ENCODE results near the gene CD24.

DNA sequence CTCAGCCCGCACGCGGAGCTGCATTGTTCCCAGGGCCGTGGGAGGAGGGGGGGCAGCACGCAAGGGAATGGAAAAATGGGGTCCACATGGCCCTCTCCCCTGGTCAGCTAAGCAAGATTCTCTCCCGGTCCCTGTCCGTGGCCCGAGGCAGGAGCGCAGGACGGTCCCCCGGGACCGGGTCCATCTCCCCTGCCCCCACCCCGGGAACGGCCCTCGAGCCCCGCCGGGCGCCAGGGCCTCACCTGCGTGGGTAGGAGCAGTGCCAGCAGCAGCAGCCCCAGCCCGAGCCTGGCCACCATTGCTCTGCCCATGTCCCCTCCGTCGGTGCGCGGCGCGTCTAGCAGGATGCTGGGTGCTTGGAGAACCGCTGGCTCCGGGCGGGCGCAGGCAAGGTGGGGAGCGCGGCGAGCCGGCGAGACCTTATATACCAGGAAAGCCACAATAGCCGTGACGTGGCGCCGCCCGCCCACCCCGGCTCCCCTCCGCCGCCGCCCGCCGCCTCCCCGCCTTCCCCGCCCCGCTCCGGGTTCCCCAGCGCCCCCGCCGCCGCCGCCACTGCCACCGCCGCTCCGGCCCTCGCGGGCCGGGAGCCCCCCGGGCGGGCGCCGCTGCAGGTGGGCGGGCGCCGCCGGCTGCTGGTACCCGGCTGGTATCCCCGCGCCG lies at the start of gene CD24:
- TF ChIP-seq, protein P1, sequence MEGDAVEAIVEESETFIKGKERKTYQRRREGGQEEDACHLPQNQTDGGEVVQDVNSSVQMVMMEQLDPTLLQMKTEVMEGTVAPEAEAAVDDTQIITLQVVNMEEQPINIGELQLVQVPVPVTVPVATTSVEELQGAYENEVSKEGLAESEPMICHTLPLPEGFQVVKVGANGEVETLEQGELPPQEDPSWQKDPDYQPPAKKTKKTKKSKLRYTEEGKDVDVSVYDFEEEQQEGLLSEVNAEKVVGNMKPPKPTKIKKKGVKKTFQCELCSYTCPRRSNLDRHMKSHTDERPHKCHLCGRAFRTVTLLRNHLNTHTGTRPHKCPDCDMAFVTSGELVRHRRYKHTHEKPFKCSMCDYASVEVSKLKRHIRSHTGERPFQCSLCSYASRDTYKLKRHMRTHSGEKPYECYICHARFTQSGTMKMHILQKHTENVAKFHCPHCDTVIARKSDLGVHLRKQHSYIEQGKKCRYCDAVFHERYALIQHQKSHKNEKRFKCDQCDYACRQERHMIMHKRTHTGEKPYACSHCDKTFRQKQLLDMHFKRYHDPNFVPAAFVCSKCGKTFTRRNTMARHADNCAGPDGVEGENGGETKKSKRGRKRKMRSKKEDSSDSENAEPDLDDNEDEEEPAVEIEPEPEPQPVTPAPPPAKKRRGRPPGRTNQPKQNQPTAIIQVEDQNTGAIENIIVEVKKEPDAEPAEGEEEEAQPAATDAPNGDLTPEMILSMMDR (IDR thresholded peaks at IDR 0.05), result no peak
- TF ChIP-seq ELF4 (CRISPR knock-in tag; IDR thresholded peaks at IDR 0.05; ENCODE audit: low read depth), result peak; percentile 43; the same call in 1 of the 2 replicates
- no peak for TF ChIP-seq TCF7 (CRISPR knock-in tag; IDR thresholded peaks at IDR 0.05; ENCODE audit: low read depth)
- TF ChIP-seq, protein P2, sequence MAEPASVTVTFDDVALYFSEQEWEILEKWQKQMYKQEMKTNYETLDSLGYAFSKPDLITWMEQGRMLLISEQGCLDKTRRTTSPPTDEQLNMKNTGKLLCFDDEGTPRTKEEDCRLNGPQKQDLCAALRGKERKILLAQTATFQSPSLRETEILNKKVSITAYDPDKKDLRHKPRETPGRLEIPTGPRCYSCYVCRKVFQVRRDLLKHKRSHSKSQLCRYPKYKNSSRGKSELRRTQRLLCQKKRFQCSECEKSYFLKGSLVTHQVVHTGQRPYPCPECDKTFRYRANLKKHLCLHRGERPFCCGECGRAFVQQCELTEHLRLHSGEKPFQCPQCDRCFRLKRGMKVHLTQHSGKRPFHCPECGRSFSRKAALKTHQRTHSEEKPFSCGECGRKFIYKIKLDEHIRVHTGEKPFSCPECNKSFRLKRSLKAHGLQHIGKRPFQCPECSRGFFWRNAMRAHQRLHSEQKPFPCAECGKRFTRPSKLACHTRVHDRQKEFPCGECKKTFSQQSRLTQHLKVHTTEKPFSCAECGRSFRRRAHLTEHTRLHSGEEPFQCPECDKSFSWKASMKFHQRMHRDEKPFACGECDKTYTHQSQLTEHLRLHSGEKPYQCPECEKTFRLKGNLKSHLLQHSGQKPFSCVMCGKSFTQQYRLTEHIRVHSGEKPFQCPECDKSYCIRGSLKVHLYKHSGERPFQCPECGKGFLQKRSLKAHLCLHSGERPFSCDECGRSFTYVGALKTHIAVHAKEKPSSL (CRISPR knock-in tag; conservative IDR thresholded peaks at IDR 0.05), result no peak
- TF ChIP-seq, protein P3, sequence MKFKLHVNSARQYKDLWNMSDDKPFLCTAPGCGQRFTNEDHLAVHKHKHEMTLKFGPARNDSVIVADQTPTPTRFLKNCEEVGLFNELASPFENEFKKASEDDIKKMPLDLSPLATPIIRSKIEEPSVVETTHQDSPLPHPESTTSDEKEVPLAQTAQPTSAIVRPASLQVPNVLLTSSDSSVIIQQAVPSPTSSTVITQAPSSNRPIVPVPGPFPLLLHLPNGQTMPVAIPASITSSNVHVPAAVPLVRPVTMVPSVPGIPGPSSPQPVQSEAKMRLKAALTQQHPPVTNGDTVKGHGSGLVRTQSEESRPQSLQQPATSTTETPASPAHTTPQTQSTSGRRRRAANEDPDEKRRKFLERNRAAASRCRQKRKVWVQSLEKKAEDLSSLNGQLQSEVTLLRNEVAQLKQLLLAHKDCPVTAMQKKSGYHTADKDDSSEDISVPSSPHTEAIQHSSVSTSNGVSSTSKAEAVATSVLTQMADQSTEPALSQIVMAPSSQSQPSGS (CRISPR knock-in tag; IDR thresholded peaks at IDR 0.05; ENCODE audit: borderline replicate concordance, low read depth), result no peak
- TF ChIP-seq CREB1 (CRISPR knock-in tag; IDR thresholded peaks at IDR 0.05), result no peak; the same call in 1 of the 2 replicates
- TF ChIP-seq, protein P4, sequence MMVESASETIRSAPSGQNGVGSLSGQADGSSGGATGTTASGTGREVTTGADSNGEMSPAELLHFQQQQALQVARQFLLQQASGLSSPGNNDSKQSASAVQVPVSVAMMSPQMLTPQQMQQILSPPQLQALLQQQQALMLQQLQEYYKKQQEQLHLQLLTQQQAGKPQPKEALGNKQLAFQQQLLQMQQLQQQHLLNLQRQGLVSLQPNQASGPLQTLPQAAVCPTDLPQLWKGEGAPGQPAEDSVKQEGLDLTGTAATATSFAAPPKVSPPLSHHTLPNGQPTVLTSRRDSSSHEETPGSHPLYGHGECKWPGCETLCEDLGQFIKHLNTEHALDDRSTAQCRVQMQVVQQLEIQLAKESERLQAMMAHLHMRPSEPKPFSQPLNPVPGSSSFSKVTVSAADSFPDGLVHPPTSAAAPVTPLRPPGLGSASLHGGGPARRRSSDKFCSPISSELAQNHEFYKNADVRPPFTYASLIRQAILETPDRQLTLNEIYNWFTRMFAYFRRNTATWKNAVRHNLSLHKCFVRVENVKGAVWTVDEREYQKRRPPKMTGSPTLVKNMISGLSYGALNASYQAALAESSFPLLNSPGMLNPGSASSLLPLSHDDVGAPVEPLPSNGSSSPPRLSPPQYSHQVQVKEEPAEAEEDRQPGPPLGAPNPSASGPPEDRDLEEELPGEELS (CRISPR knock-in tag; IDR thresholded peaks at IDR 0.05), result peak; percentile 89
